Neural crest cell (in vitro differentiated cells): ENCODE measurements around the gene INHBC. TPM values are rescaled to one million over a fixed set of nuclear protein-coding genes. Genes with fewer than 3 reads are reported as not detected.
"Not testable (repeated sequence)": the region's sequence is repeated elsewhere in the genome, so short reads cannot be mapped to it uniquely, and the experiment has no call there.

ENCODE experiments used
- DNase-seq: peaks from one replicate; pipeline ENCODE4 v3.0.0; 2021; ENCODE audit warnings: low read depth, mixed read lengths, low spot score
- H3K27ac Mint-ChIP-seq: one replicate; pipeline ENCODE4 v1.8.0; 2021; ENCODE audit warnings: mild to moderate bottlenecking, mixed read lengths; ENCODE audit not compliant: unreplicated experiment
- H3K27me3 Mint-ChIP-seq: 2 replicates; pipeline ENCODE4 v1.8.0; 2021; ENCODE audit warnings: low read depth, mild to moderate bottlenecking, mixed read lengths
- H3K36me3 Mint-ChIP-seq: 2 replicates; pipeline ENCODE4 v1.8.0; 2021; ENCODE audit warnings: low read depth, mild to moderate bottlenecking, mixed read lengths
- H3K4me1 Mint-ChIP-seq: 2 replicates; pipeline ENCODE4 v1.8.0; 2021; ENCODE audit warnings: mixed read lengths
- H3K4me3 Mint-ChIP-seq: one replicate; pipeline ENCODE4 v1.8.0; 2021; ENCODE audit warnings: mild to moderate bottlenecking, mixed read lengths
- H3K9me3 Mint-ChIP-seq: 2 replicates; pipeline ENCODE4 v1.8.0; 2021; ENCODE audit warnings: mixed read lengths
- CTCF ChIP-seq: fragments of 200-600 bp; sonication (generic); conservative IDR thresholded peaks from 2 replicates; pipeline ENCODE4 v1.5.0; 2021; ENCODE audit warnings: antibody characterized with exemption, mild to moderate bottlenecking
- total RNA-seq: library from RNA; stranded (reverse); gene quantifications from 2 replicates; pipeline ENCODE4 v1.2.1, GENCODE V29; 2021

The INHBC gene
- total RNA-seq, 1 donor from 2014 or later, result not detected

GRCh38 chr12:57488402-57489156 is 54.0 kb downstream of the INHBC start:
- no peak for TF ChIP-seq CTCF
- Mint-ChIP-seq H3K27me3 (peaks cover 4% of the 10 kb centered on the region), H3K36me3 (peaks cover 14% of the 10 kb centered on the region), H3K4me3 (peak overlapping the region; percentile 97), H3K27ac (peak overlapping the region; percentile 96), H3K4me1 (peaks cover 25% of the 10 kb centered on the region), H3K9me3 (no peaks in the 10 kb centered on the region)
- no peak for DNase-seq

DNA sequence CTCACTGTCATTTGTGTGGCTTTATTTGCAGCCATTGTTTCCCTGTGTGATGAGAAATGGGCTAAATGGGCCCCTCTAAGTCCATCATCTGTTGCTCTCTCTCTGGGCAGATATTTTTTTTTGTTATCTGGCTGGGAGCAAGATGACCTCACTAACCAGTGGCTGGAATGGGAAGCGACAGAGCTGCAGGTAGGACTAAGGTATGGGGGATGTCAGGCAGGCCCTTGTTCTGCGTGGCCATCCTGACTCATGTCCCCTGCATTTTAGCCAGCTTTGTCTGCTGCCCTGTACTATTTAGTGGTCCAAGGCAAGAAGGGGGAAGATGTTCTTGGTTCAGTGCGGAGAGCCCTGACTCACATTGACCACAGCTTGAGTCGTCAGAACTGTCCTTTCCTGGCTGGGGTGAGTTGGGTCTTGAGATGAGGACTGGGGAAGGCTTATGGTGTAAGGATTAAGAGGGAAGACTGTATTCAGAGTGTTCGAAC is 54.6 kb downstream of the INHBC start:
- DNase-seq, result no peak
- peaks cover 3% of the 10 kb centered on the region for H3K27me3 Mint-ChIP-seq
- TF ChIP-seq CTCF, result no peak
- peaks cover 14% of the 10 kb centered on the region for H3K36me3 Mint-ChIP-seq
- H3K9me3 Mint-ChIP-seq, result no peaks in the 10 kb centered on the region
- peak overlapping the region; percentile 96 for H3K27ac Mint-ChIP-seq
- H3K4me1 Mint-ChIP-seq, result peaks cover 25% of the 10 kb centered on the region
- H3K4me3 Mint-ChIP-seq, result peak overlapping the region; percentile 97

- no peak overlapping the region for H3K27ac Mint-ChIP-seq
- peak overlapping the region; percentile 97 for H3K4me3 Mint-ChIP-seq
- TF ChIP-seq CTCF, result no peak
- no peak for DNase-seq
- H3K36me3 Mint-ChIP-seq, result peaks cover 14% of the 10 kb centered on the region
- peaks cover 25% of the 10 kb centered on the region for H3K4me1 Mint-ChIP-seq
- H3K27me3 Mint-ChIP-seq, result peaks cover 3% of the 10 kb centered on the region
- H3K9me3 Mint-ChIP-seq, result no peaks in the 10 kb centered on the region
These were observed 55.5 kb downstream of the INHBC start for GRCh38 chr12:57490126-57490525.

DNA sequence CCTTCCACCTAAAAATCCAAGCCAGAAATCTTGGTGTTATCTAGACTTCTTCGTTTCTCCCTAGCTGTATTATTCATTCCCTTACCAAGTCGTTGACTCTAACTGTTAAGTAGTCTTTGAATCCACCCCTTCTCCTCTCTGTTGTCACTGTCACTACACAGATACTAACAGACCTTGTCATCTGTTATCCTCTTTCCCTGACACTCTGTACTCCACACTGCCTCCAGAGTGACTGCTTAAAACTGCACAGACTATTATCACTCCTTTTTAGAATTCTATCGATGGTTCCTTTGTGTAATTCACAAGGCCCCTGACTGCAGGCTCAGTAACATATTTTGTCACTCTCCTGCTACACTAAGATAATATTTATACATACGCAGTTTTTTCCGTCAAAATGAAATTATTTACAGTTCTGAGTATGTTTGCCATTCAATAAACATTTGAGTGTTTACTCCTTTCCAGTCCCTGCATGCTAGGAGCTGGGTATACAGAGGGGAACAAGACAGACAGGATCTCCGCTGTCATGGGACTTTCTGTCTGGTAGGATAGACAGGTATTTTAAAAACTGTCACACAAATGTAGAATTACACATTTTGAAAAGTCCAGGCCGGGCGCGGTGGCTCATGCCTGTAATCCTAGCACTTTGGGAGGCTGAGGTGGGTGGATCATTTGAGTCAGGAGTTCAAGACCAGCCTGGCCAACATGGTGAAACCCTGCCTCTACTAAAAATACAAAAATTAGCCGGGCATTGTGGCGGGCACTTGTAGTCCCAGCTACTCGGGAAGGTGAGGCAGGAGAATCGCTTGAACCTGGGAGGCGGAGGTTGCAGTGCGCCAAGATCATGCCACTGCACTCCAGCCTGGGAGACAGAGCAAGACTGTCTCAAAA is 57.1 kb downstream of the INHBC start:
- DNase-seq, result no peak
- no peaks in the 10 kb centered on the region for H3K9me3 Mint-ChIP-seq
- TF ChIP-seq CTCF, result peak; percentile 42
- no peak overlapping the region for H3K27ac Mint-ChIP-seq
- peak overlapping the region; percentile 64 for H3K4me3 Mint-ChIP-seq
- H3K36me3 Mint-ChIP-seq, result peaks cover 14% of the 10 kb centered on the region
- H3K4me1 Mint-ChIP-seq, result peaks cover 25% of the 10 kb centered on the region
- H3K27me3 Mint-ChIP-seq, result no peaks in the 10 kb centered on the region

DNA sequence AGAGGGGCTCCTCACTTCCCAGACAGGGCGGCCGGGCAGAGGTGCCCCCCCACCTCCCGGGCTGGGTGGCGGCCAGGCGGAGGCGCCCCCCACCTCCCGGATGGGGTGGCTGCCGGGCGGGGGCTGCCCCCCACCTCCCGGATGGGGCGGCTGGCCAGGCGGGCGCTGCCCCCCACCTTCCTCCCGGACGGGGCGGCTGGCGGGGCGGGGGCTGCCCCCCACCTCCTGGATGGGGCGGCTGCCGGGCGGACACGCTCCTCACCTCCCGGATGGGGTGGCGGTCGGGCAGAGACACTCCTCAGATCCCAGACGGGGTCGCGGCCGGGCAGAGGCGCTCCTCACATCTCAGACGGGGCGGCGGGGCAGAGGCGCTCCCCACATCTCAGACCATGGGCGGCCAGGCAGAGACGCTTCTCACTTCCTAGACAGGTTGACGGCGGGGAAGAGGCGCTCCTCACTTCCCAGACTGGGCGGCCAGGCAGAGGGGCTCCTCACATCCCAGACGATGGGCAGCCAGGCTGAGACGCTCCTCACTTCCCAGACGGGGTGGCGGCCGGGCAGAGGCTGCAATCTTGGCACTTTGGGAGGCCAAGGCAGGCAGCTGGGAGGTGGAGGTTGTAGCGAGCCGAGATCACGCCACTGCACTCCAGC is 60.6 kb downstream of the INHBC start:
- not testable (repeated sequence) for H3K27me3 Mint-ChIP-seq, H3K27ac Mint-ChIP-seq, DNase-seq, H3K4me1 Mint-ChIP-seq, H3K9me3 Mint-ChIP-seq, H3K4me3 Mint-ChIP-seq
- peaks cover 25% of the 10 kb centered on the region for H3K36me3 Mint-ChIP-seq
